HEK293 (cell line): Measurements from ENCODE around the gene CRTC1.
A peak's percentile ranks its signal among the peaks of the same experiment; 100 is the strongest.

Experiments used
- HOXA7 ChIP-seq: sonication (generic); formaldehyde crosslinking; IDR thresholded peaks from 2 replicates; pipeline ENCODE4 v1.8.1; 2022; ENCODE audit warnings: missing genetic modification reagents, borderline replicate concordance
- KLF8 ChIP-seq: fragments of 450-650 bp; formaldehyde crosslinking; IDR thresholded peaks from 2 replicates; pipeline ENCODE4 v1.5.1; 2016; ENCODE audit warnings: missing biosample characterization, missing genetic modification characterization
- MEIS1 ChIP-seq: sonication (generic); formaldehyde crosslinking; IDR thresholded peaks from 2 replicates; pipeline ENCODE4 v1.8.1; 2022; ENCODE audit warnings: missing genetic modification reagents, mild to moderate bottlenecking, borderline replicate concordance
- ZNF335 ChIP-seq: fragments of 450-650 bp; formaldehyde crosslinking; conservative IDR thresholded peaks from 2 replicates; pipeline ENCODE4 v1.5.1; 2016; ENCODE audit warnings: missing biosample characterization, missing genetic modification characterization
- ZNF544 ChIP-seq: fragments of 450-650 bp; formaldehyde crosslinking; IDR thresholded peaks from 2 replicates; pipeline ENCODE4 v1.5.0; 2017; ENCODE audit warnings: missing biosample characterization, missing genetic modification characterization
- TF ChIP-seq, protein P1 (sequence below): fragments of 450-650 bp; formaldehyde crosslinking; IDR thresholded peaks from 2 replicates; pipeline ENCODE4 v1.5.1; 2016; ENCODE audit warnings: missing biosample characterization, missing genetic modification characterization
- TF ChIP-seq, protein P2 (sequence below): fragments of 450-650 bp; formaldehyde crosslinking; IDR thresholded peaks from 2 replicates; pipeline ENCODE4 v1.5.1; 2016; ENCODE audit warnings: missing biosample characterization, missing genetic modification characterization
- TF ChIP-seq, protein P3 (sequence below): fragments of 450-650 bp; formaldehyde crosslinking; IDR thresholded peaks from 2 replicates; pipeline ENCODE4 v1.5.1; 2016; ENCODE audit warnings: missing biosample characterization, missing genetic modification characterization
- TF ChIP-seq, protein P4 (sequence below): sonication (generic); formaldehyde crosslinking; IDR thresholded peaks from 2 replicates; pipeline ENCODE4 v1.8.1; 2022; ENCODE audit warnings: mild to moderate bottlenecking, moderate library complexity, missing genetic modification reagents
- TF ChIP-seq, protein P5 (sequence below): fragments of 450-650 bp; formaldehyde crosslinking; IDR thresholded peaks from 2 replicates; pipeline ENCODE4 v1.5.1; 2017; ENCODE audit warnings: missing biosample characterization, mild to moderate bottlenecking, missing genetic modification characterization, moderate library complexity

Gene CRTC1

DNA sequence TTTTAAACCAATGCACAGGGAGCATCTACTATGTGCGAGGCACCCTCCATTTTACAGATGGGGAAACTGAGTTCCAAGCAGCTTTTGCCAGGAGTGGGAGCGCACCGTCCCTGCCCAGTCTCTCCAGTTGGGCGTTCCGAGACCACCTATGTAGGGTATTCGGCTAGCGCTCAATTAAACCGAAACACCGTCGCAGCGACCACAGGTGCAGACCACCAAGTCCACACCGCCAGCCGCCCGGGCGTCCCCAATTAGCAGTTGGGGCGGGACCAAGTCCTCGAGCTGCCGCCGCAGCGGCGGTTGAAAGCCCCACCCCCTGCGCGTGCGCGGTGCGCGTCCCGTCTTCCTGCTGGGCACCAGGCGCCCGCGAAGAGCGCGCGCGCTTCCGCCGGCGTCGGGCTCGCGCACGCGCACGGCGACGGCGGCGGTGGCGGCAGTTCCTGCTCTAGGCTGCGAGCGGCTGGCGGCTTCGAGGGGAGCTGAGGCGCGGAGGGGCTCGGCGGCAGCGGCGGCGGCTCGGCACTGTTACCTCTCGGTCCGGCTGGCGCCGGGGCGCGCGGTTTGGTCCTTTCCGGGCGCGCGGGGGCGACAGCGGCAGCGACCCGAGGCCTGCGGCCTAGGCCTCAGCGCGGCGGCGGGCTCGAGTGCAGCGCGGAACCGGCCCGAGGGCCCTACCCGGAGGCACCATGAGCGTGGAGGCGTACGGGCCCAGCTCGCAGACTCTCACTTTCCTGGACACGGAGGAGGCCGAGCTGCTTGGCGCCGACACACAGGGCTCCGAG, 148.2 kb downstream of the CRTC1 start, which contains the start of gene UPF1 (continued):
- TF ChIP-seq MEIS1 (CRISPR knock-in tag) (no peak), KLF8 (tag by site-specific recombination) (peak; percentile 50), ZNF544 (tag by site-specific recombination) (no peak), ZNF335 (peak; percentile 39; the same call in 1 of the 2 replicates), HOXA7 (CRISPR knock-in tag) (0 out of 2 replicates have a peak, but pooled peaks have one; percentile 40)
- TF ChIP-seq, protein P1, sequence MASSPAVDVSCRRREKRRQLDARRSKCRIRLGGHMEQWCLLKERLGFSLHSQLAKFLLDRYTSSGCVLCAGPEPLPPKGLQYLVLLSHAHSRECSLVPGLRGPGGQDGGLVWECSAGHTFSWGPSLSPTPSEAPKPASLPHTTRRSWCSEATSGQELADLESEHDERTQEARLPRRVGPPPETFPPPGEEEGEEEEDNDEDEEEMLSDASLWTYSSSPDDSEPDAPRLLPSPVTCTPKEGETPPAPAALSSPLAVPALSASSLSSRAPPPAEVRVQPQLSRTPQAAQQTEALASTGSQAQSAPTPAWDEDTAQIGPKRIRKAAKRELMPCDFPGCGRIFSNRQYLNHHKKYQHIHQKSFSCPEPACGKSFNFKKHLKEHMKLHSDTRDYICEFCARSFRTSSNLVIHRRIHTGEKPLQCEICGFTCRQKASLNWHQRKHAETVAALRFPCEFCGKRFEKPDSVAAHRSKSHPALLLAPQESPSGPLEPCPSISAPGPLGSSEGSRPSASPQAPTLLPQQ (tag by site-specific recombination): no peak
- TF ChIP-seq, protein P2, sequence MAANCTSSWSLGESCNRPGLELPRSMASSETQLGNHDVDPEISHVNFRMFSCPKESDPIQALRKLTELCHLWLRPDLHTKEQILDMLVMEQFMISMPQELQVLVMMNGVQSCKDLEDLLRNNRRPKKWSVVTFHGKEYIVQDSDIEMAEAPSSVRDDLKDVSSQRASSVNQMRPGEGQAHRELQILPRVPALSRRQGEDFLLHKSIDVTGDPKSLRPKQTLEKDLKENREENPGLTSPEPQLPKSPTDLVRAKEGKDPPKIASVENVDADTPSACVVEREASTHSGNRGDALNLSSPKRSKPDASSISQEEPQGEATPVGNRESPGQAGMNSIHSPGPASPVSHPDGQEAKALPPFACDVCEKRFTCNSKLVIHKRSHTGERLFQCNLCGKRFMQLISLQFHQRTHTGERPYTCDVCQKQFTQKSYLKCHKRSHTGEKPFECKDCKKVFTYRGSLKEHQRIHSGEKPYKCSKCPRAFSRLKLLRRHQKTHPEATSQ (tag by site-specific recombination): no peak
- TF ChIP-seq, protein P3, sequence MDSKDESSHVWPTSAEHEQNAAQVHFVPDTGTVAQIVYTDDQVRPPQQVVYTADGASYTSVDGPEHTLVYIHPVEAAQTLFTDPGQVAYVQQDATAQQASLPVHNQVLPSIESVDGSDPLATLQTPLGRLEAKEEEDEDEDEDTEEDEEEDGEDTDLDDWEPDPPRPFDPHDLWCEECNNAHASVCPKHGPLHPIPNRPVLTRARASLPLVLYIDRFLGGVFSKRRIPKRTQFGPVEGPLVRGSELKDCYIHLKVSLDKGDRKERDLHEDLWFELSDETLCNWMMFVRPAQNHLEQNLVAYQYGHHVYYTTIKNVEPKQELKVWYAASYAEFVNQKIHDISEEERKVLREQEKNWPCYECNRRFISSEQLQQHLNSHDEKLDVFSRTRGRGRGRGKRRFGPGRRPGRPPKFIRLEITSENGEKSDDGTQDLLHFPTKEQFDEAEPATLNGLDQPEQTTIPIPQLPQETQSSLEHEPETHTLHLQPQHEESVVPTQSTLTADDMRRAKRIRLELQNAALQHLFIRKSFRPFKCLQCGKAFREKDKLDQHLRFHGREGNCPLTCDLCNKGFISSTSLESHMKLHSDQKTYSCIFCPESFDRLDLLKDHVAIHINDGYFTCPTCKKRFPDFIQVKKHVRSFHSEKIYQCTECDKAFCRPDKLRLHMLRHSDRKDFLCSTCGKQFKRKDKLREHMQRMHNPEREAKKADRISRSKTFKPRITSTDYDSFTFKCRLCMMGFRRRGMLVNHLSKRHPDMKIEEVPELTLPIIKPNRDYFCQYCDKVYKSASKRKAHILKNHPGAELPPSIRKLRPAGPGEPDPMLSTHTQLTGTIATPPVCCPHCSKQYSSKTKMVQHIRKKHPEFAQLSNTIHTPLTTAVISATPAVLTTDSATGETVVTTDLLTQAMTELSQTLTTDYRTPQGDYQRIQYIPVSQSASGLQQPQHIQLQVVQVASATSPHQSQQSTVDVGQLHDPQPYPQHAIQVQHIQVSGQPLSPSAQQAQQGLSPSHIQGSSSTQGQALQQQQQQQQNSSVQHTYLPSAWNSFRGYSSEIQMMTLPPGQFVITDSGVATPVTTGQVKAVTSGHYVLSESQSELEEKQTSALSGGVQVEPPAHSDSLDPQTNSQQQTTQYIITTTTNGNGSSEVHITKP (tag by site-specific recombination): peak; percentile 66
- TF ChIP-seq, protein P4, sequence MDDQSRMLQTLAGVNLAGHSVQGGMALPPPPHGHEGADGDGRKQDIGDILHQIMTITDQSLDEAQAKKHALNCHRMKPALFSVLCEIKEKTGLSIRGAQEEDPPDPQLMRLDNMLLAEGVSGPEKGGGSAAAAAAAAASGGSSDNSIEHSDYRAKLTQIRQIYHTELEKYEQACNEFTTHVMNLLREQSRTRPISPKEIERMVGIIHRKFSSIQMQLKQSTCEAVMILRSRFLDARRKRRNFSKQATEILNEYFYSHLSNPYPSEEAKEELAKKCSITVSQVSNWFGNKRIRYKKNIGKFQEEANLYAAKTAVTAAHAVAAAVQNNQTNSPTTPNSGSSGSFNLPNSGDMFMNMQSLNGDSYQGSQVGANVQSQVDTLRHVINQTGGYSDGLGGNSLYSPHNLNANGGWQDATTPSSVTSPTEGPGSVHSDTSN: peak; percentile 93
- TF ChIP-seq, protein P5, sequence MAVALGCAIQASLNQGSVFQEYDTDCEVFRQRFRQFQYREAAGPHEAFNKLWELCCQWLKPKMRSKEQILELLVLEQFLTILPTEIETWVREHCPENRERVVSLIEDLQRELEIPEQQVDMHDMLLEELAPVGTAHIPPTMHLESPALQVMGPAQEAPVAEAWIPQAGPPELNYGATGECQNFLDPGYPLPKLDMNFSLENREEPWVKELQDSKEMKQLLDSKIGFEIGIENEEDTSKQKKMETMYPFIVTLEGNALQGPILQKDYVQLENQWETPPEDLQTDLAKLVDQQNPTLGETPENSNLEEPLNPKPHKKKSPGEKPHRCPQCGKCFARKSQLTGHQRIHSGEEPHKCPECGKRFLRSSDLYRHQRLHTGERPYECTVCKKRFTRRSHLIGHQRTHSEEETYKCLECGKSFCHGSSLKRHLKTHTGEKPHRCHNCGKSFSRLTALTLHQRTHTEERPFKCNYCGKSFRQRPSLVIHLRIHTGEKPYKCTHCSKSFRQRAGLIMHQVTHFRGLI: 0 out of 2 replicates have a peak, but pooled peaks have one; percentile 42
